Adrenal gland (tissue), 19 donors: ENCODE data around the gene CDC42BPG. TPM values are rescaled to one million over a fixed set of nuclear protein-coding genes. Genes with fewer than 3 reads are reported as not detected.

Experiments used
- DNase-seq, 7 donors: peaks; one replicate each; pipeline ENCODE4 v3.0.0-alpha.2; 2019 to 2020
- H3K27ac ChIP-seq, 5 donors: fragments of 200-600 bp; sonication (generic) in 4 of 5; 1 replicate in 3 of 5; 2 replicates in 2 of 5; pipeline versions ENCODE4 v1.5.1 to v1.8.0; 2016 to 2020; ENCODE audit warnings: mild to moderate bottlenecking in 1 of 5
- H3K27me3 ChIP-seq: fragments of 200-600 bp; 2 replicates; pipeline ENCODE4 v1.8.0; 2021
- H3K36me3 ChIP-seq, 2 donors: fragments of 200-600 bp; replicated peaks in 1 of 2; 1 replicate in 1 of 2; 2 replicates in 1 of 2; pipeline versions ENCODE4 v1.5.1 to v1.8.0; 2018 to 2022
- H3K4me1 ChIP-seq, 2 donors: fragments of 200-600 bp; replicated peaks in 1 of 2; 1 replicate in 1 of 2; 2 replicates in 1 of 2; pipeline versions ENCODE4 v1.5.1 to v1.8.0; 2018 to 2021
- H3K4me3 ChIP-seq, 4 donors: fragments of 200-600 bp; sonication (generic) in 3 of 4; one replicate each; pipeline ENCODE4 v1.5.1; 2016 to 2018
- H3K9me3 ChIP-seq, 3 donors: fragments of 200-600 bp; sonication (generic) in 1 of 3; replicated peaks in 1 of 3; 1 replicate in 2 of 3; 2 replicates in 1 of 3; pipeline versions ENCODE4 v1.5.1 to v1.8.0; 2016 to 2021
- CTCF ChIP-seq, 6 experiments: fragments of 450-650 bp in 4 of 6; fragments of 200-600 bp in 2 of 6; sonication (generic) in 1 of 6; IDR thresholded peaks; 1 replicate in 5 of 6; 2 replicates in 1 of 6; pipeline versions ENCODE4 v1.5.1 to v1.8.0; 2016 to 2021; ENCODE audit warnings: antibody characterized with exemption in 6 of 6, mild to moderate bottlenecking in 2 of 6, moderate library complexity in 1 of 6
- POLR2A ChIP-seq, 2 donors: fragments of 450-650 bp; IDR thresholded peaks; one replicate each; pipeline ENCODE4 v1.6.1; 2017; ENCODE audit warnings: antibody characterized with exemption in 2 of 2, mild to moderate bottlenecking in 2 of 2, moderate library complexity in 1 of 2
- WGBS, 4 donors: extraction: QIAGEN DNeasy Blood & Tissue Kit in 2 of 4; methylation state at CpG; one replicate each; pipeline versions ENCODE4 v1.1.5 to v1.1.7; 2013 to 2017; 5-methylcytosine and 5-hydroxymethylcytosine counted together
- intact Hi-C, 2 donors: fragments of 100-400 bp; cut with DNase I; formaldehyde crosslinking; loops; one replicate each; pipeline versions ENCODE4 v1.14.1 to v1.15.0; 2022 to 2023
- long read RNA-seq, 10 donors: library from polyadenylated mRNA in 3 of 10; unstranded in 2 of 10; stranded (forward) in 1 of 10; transcript quantifications; one replicate each; pipeline ENCODE4 v2.0.0 and lab custom pipeline, GENCODE V29; 2021 to 2026
- polyA plus RNA-seq, 3 donors: library from polyadenylated mRNA; stranded (reverse); fragments of 200-250 nt in 2 of 3; fragments of 350-450 nt in 1 of 3; fragmentation: Illumina TruSeq in 1 of 3; extraction: RNeasy Lipid Tissue Mini Kit (QIAGEN cat#74804) in 1 of 3; gene quantifications; one replicate each; pipeline ENCODE4 v1.2.3, GENCODE V29; 2013 to 2014
- total RNA-seq, 9 donors: library from RNA; depleted of rRNA in 4 of 9; stranded (reverse); fragments of >200 nt in 4 of 9; fragments of 120-200 nt in 1 of 9; fragmentation: NEBNext Ultra II Directional in 1 of 9; extraction: Animal tissue kit (Norgen Biotek cat#: 25700) in 1 of 9; gene quantifications; one replicate each; pipeline versions ENCODE4 v1.1.0 to v1.2.4, GENCODE V29; 2013 to 2023
- donor health status: healthy with polysubstance abuse.
- donor health status: Bipolar disorder and iron deficiency.
- donor health status: DM: yes; HTN: yes; CAD: no.
- donor health status: DM: no; HTN: no; CAD: no.
- donor health status: DM: no; HTN: no; CAD: no.
- donor health status: DM: yes; HTN: yes; CAD: no.

The CDC42BPG gene
- 10 to 100 TPM in 2 of 9 donors, 1 to 10 TPM in 7; 3.1 to 12.9 (median 9.1) TPM for total RNA-seq
- polyA plus RNA-seq: 1 to 10 TPM; 3.3 to 7.4 (median 4.9) TPM
- long read RNA-seq, donor 1: 0 reads
- long read RNA-seq, donor 2: 0 reads
- long read RNA-seq, donor 3: 0 reads
- long read RNA-seq, donor 4: 0 reads
- long read RNA-seq, donor 5, full-length matches to known transcripts: 2 of 35 reads
- long read RNA-seq, donor 5, partial matches to known transcripts: 22 of 35 reads
- long read RNA-seq, donor 5, other reads (novel, unspliced or antisense): 11 of 35 reads
- long read RNA-seq, donor 6: 0 reads
- long read RNA-seq, donor 7: 0 reads
- long read RNA-seq, donor 8: 0 reads
- long read RNA-seq, donor 9: 0 reads
- long read RNA-seq, donor 10: 0 reads

- no peak for TF ChIP-seq POLR2A (IDR thresholded peaks at IDR 0.05)
- TF ChIP-seq CTCF (IDR thresholded peaks at IDR 0.05): peak in 5 of 6 experiments; percentile 28 to 70 (median 56)
- Histone ChIP-seq H3K27me3 (no peaks in the 10 kb centered on the region), H3K4me1 (peaks cover 17 to 22% of the 10 kb centered on the region in 2 donors), H3K36me3 (no peaks in the 10 kb centered on the region), H3K27ac (peak within 1 kb of the TSS in 3 of 5 donors; percentile 54 to 82 (median 56)), H3K4me3 (peak within 1 kb of the TSS in 2 of 4 donors; percentile 16 to 74), H3K9me3 (no peaks in the 10 kb centered on the region)
- DNase-seq: peak in 3 of 7 donors; percentile 56 to 72 (median 63)
- intact Hi-C loops: loop anchor here (5.0 to 10.0 kb wide), 3 partner anchors 48 to 170 kb away; partner anchors contain the start of genes ARL2 (in 1 of the 2) and BATF2 (in 1 of the 2)
- 0 to 7% (median 2%) methylated on average over 2 to 96 of the region's 96 CpGs for WGBS, 4 donors
These were observed at the start of gene CDC42BPG for GRCh38 chr11:64844330-64845128. Gene CDC42BPG, minus strand, starts transcription at chr11:64844653. Its CDS starts 84 bp downstream, at chr11:64844569.

GRCh38 chr11:64893194-64894069 is 49.0 kb upstream of the CDC42BPG start:
- DNase-seq: no peak
- H3K36me3 ChIP-seq: peaks cover 0 to 25% of the 10 kb centered on the region in 2 donors
- H3K27ac ChIP-seq: no peak overlapping the region
- TF ChIP-seq CTCF (IDR thresholded peaks at IDR 0.05): peak in 1 of 6 experiments; percentile 10
- TF ChIP-seq POLR2A (IDR thresholded peaks at IDR 0.05): no peak
- peaks cover 0 to 6% of the 10 kb centered on the region in 2 donors for H3K4me1 ChIP-seq
- H3K9me3 ChIP-seq: no peaks in the 10 kb centered on the region
- no peak overlapping the region for H3K4me3 ChIP-seq
- H3K27me3 ChIP-seq: no peaks in the 10 kb centered on the region
- 70 to 87% (median 74%) methylated on average over 9 to 25 of the region's 25 CpGs for WGBS, 4 donors
- intact Hi-C loops: loop anchor here (5.0 kb wide), 1 partner anchor 46 kb away; no protein-coding TSS in a partner anchor

- Histone ChIP-seq H3K4me1 (peaks cover 0 to 10% of the 10 kb centered on the region in 2 donors), H3K27me3 (no peaks in the 10 kb centered on the region), H3K4me3 (no peak overlapping the region), H3K9me3 (no peaks in the 10 kb centered on the region), H3K27ac (no peak overlapping the region), H3K36me3 (peaks cover 0 to 18% of the 10 kb centered on the region in 2 donors)
- 86 to 88% (median 86%) methylated on average over 8 to 10 of the region's 10 CpGs; no CpG with 5 or more reads in 1 of the 4 donors for WGBS, 4 donors
- intact Hi-C loops: loop anchor here (5.0 kb wide), 1 partner anchor 46 kb away; no protein-coding TSS in a partner anchor
- DNase-seq: no peak
- no peak for TF ChIP-seq CTCF (IDR thresholded peaks at IDR 0.05)
- no peak for TF ChIP-seq POLR2A (IDR thresholded peaks at IDR 0.05)
These were observed 48.4 kb upstream of the CDC42BPG start for GRCh38 chr11:64892838-64893193.
